Esophagus squamous epithelium (tissue), 4 donors: ENCODE data around the gene SLAMF9.

Source experiments
- CTCF ChIP-seq, 6 experiments: fragments of 450-650 bp in 4 of 6; fragments of 200-600 bp in 2 of 6; sonication (generic) in 2 of 6; IDR thresholded peaks; one replicate each; pipeline ENCODE4 v1.5.1; 2016 to 2019; ENCODE audit warnings: antibody characterized with exemption in 6 of 6, mild to moderate bottlenecking in 4 of 6, moderate library complexity in 4 of 6
- POLR2A ChIP-seq, 4 donors: fragments of 450-650 bp; IDR thresholded peaks; one replicate each; pipeline ENCODE4 v1.6.1; 2017; ENCODE audit warnings: antibody characterized with exemption in 4 of 4, mild to moderate bottlenecking in 4 of 4, moderate library complexity in 3 of 4

GRCh38 chr1:159938211-159938852 is 15.7 kb downstream of the SLAMF9 start:
- TF ChIP-seq CTCF (IDR thresholded peaks at IDR 0.05): no peak
- TF ChIP-seq POLR2A (IDR thresholded peaks at IDR 0.05): no peak
